HuH-7 (cell line): ENCODE data around the gene SLIRP.
"Not testable (repeated sequence)": the region's sequence is repeated elsewhere in the genome, so short reads cannot be mapped to it uniquely, and the experiment has no call there.

Experiments
- DNase-seq: peaks from one replicate; pipeline ENCODE4 v3.0.0; 2011; ENCODE audit warnings: low spot score

The SLIRP gene

DNA sequence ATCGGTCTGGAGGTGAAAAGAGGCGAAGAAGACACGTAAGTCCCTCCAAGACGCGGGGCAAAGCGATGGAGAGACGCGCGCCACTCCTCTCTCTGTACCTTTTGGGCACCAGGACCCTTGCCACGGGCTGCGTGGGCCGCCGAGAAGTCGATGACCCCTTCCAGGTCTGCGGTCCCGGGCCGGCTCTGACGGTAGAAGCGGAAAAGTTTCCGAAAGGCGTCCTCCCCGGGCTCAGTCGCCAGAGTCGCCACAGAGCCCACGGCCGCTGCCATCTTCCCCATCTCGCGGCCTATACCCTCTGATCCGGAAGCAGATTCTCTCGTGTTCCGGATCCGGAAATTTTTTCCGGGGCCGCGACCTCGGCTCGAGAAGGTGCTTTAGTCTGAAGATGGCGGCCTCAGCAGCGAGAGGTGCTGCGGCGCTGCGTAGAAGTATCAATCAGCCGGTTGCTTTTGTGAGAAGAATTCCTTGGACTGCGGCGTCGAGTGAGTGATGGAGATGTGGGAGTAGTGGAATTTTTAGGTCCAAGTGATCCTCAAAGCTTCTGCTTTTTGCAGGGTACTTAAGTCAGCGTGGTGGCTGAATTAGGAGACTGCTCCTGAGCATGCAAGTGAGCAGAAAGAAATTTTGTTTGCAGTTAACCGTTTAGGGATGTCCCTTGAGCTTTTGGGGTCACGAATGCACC is at the start of gene SLIRP, which contains the start of gene ALKBH1:
Gene SLIRP (plus strand): TSS at position 380 of the 685 bp plus-strand sequence. CDS start 9 bp downstream, at position 389.
Gene ALKBH1 (minus strand): TSS at position 300 of the 685 bp plus-strand sequence. CDS start 19 bp downstream, at position 281.
- peak; percentile 73 for DNase-seq

DNA sequence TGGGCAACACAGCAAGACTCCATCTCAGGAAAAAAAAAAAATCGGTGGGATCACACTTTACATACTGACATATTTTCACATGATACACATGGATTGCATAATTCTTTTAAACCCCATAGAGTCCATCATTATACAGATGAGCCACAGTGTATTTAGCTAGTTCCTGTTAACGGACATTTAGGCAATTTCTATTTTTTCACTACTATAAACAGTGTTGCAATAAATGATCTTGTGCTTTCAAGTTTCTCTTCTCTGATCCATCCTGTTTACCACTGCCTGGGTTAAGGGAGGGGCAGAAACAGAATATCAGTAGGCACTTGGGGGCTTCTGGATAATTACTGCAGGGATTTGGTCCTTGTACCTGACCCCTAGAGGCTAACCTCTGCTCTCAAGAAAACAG is 48.1 kb upstream of the SLIRP start:
- no peak for DNase-seq

DNA sequence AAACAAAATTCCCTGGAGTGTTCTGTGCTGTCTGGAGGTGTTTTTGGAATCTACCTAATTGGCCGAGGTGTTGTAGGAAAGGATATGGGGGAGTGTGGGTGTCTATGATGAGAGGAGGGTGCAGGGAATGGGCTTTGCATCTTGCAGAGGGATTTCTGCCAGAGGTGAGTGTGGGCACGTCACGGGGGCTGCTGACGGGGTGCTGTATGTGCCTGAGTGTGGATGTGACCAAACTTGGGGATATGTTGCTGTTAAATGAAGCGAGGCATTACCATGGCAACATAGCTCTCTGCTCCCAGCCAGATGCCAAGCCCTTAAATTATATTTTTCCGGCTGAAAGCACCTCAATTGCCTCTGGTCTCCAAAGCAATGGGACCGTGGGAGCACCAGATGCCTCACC is 47.1 kb upstream of the SLIRP start:
- DNase-seq = no peak

DNA sequence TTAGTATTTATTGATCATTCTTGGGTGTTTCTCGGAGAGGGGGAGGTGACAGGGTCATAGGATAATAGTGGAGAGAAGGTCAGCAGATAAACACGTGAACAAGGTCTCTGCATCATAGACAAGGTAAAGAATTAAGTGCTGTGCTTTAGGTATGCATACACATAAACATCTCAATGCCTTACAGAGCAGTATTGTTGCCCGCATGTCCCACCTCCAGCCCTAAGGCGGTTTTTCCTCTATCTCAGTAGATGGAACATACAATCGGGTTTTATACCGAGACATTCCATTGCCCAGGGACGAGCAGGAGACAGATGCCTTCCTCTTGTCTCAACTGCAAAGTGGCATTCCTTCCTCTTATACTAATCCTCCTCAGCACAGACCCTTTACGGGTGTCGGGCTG is 46.3 kb upstream of the SLIRP start:
- not testable (repeated sequence) for DNase-seq

DNA sequence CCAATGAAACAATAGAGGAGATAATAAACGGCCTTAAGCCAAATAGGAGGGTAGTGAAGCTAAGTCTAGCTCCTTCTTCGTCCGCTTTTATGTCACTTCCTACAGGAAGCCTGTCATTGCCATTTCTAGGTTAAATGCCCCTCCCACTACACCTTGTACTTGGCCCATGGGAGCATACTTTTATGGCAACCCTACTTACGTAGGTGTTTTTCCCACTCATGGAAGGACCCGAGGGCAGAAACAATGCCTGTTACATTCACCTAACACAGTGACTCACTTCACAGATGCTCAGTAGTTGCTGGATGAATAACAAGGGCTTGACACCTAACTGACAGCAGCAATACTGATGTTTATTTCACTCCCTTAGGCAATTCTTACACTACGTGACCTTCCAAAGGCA is 44.6 kb upstream of the SLIRP start:
- DNase-seq = no peak

DNA sequence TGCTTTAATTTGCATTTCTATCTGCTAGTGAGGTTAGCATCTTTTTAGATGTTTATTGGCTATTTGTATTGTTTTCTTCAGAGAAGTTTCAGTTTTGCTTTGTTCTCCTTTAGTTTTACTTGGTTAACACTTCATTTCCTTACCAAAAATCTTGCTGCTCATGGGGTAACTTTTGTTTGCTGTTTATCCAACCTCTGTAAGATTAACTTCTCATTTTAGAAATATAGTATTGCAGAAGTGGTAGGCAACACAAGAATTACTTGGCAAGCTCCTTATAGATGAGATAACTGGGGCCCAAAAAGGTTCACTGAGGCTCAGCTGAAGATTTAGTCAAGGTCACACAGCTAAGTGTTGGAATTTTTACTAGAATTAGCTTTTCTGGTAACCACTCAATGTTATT is 40.6 kb upstream of the SLIRP start:
- no peak for DNase-seq

DNA sequence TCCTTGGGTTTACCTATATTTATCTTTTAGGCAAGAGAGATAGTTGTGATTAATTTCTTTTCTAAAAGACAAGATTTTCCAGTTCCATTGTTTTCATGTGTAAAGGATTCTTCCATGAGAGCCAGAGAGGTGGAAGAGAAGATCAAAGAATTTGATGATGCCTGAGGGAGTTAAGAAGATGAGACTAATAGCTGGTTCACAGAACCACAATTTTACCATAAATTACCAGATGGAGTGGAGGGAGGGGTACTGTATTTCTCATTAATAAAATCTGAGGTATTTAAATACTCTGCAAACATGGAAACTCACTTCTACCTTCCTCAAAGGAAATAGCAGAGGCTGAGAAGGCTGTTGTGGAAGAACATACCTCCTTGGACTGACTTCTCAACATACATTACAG is 34.7 kb upstream of the SLIRP start:
- DNase-seq = no peak

DNA sequence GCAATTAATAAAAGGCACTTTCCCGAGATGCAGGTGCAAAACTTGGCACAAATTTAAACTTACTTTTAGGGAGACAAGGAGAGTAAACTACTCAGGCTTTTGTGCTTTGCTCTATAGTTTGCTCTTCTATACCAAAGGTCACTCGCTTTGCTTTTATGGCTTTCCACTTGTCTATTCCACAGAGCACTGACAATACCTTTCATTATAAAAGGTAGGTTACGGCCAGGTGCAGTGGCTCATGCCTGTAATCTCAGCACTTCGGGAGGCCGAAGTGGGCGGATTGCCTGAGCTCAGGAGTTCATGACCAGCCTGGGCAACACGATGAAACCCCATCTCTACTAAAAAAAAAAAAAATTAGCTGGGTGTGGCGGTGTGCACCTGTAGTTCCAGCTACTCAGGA is 33.0 kb upstream of the SLIRP start:
- no peak for DNase-seq

DNA sequence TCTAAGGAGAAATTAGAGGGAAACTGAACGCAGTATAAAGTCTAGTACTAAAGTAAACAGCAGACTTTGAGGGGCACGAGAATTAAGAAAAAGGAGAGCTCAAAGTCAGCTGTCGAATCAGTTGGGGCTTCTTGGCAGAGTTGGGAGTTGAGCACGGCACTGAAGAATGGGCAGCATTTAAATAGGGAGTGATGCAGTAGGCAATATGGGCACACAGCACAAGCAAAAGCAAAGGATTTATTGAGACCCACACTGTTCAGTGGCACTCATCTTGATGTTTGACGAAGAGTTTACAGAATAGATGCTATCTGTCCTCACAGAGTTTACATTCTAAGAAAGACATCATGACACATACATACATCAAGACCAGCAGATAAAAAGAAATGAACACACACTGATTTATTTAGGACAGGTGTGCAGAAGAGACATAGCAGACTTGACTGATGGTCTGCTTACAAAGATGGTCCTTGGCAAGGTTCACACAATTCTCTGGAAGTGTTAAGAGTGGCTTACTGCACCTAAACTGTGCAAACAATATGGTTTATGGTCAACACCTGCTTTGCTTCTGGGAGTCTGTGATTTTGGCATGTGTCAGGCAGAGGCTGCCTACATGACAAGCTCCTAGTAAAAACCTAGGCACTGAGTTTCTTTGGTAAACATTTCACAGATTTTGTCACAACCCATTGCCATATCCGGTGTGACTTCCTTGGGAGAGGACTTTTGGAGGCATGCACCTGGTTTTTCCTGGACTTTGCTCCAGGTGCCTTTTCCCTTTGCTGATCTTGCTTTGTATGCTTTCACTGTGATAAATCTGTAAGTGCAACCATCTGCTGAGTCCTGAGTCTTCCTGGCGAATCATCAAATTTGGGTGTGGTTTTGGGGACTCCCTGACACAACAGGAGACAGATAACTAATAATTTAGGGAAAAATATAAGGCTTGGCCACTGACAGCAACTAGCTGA is 26.4 kb upstream of the SLIRP start:
- DNase-seq = no peak

DNA sequence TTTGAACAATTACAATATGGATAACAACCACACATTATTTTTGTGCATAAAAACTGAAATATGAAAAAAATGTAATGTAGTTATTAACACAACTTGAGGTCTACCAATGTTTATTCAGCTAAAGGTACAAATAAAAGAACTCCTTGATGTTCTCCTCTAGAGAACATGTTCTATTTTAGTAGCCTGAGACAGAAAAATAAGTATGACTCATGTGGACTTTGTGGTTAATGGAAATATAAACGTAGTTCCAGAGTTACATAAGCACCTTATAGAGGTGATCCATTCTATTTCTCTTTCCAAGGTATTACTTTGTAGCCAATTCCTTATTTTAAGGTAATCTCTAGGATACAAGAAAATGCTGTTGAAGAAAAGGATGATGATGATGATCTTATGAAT is 25.7 kb upstream of the SLIRP start:
- DNase-seq = no peak

DNA sequence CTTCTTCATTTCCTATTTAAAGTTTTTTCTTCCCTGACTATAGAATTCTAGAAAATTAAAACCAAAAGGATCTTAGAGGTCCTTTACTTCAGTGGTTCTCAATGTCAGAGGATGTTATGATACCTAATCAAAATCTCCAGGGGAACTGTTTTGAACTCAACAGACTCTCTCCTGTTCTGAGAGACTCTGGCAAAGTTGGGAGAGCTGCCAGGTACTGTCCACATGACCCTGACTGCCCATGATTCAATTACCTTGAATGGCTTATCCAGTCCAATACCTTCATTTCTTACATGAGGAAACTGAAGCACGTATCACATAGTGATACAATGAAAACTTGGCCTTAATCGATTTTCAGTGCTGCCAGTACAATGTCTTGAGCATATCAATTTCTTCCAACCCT is 16.6 kb upstream of the SLIRP start:
- no peak for DNase-seq

DNA sequence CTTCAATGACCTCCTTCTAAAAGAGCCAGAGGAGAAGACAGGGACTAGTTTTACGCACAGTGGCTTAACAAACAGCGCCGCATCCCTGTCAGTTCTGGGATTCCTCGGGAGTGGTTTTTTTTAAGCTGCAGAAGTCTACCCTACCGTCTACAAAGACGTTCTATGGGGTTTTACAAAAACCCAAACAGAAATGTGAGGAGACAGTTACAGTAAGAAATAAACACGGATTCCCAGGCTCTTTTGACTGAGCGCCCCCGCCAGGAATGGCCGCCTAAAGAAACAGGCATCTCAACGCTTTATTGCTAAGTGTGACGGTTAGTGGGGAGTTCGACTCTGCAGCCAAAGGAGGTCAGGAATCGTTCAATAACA is 564 bp upstream of the SLIRP start:
- peak; percentile 5 for DNase-seq

DNA sequence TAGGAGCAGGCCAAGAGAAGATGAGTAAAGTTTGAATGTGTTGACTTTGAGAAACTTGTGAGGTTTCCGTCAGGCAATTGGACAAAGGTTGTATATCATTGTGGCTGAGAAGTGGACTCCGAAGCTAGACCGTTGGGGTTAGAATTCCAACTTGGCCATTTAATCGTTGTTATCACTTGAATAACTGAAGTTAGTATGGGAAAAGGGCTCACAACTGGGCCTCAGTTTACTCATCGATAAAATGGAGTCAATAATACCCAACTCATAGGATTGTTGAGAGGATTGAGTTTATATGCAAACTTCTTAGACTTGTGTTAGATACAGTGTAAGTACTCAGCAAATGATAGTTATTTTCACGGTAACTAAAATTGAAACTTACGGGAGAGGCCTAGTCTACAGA is 846 bp downstream of the SLIRP start:
- DNase-seq = no peak

DNA sequence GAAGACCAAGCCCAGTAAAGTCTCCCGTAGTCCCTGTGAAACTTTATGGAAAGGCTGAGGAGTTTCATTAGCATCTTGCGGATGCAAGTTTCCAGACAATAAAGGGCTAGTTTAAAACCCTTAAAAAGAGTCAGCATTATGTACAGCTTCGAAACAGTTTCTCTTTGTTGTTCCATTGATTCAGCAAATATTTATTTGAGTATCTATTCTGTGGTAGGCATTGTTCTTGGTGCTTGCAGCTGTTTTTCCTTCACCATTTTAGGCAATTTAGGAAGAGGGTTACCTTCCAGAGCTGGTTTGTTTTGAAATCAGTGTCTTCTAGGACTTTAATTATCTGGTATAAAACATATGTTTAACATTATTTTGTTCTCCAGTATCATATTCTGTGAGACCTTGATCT is 1.5 kb downstream of the SLIRP start:
- DNase-seq = no peak

DNA sequence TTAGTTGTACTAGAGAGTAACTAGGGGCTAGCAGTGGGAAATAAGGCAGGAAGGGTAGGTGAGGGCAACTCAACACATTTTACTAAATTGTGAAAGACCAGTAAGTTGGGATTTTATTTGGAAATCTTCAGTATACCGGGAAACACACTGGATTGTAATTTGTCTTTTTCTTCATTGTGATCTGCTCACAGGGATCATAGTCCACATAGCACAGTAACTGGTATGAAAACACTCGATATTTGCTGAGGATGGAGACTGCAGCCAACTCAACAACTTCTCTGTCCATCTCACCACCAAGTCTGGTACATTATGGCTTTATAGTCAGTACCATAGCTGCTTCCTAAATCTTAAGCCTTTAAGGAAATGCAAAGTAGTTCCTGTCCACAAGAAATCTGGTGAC is 2.5 kb downstream of the SLIRP start:
- DNase-seq = no peak

DNA sequence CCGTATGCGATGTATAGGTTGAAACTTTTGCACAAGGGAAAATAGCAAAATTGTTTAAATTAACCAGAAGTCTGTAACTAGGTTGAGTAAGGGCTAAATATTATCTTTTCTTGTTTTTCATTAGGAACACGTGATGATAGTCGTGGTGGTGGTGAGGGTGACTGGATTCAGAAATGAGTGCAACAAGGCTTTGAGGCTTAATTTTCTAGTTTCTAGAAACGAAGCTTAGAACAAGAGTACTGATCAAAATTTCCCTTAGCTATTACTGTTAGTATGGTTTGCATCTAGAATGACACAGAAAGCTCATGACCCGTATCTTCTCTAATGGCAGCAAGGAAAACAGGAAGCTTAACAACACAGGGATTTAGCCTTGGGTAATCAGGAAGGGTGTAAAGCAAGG is 7.0 kb downstream of the SLIRP start:
- DNase-seq = no peak

DNA sequence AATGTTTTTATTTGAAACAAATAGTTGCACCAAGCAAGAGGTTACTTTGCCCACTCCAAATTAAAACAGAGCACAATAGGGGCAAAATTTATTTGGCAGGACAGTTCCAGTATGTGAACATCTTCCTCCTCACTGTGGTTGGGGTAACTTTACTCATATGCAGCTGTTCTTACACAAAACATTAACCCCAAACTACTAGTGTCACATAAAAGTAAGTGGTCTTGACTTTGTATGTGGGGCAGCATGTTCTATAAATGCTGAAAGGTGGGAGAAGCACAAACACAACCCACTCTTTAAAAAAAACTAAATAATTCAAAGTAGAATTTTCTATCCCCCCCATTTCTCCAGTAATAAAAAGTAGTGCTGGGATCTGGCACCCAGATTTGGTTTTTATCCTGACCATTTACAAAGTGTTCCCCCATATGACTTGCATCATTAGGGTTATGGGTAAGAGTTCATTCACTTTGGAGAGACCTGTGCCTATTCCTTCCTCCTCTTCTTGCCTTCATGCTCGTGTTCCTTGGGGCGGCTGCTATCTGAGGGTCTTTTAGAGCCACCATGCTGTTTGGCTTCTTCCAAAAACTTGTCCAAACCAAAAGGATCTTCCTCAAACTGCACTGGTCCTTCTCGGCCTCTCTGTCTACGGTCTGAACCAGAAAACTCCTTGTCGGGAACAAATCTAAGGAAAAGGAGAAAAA is 9.9 kb downstream of the SLIRP start:
- no peak for DNase-seq

DNA sequence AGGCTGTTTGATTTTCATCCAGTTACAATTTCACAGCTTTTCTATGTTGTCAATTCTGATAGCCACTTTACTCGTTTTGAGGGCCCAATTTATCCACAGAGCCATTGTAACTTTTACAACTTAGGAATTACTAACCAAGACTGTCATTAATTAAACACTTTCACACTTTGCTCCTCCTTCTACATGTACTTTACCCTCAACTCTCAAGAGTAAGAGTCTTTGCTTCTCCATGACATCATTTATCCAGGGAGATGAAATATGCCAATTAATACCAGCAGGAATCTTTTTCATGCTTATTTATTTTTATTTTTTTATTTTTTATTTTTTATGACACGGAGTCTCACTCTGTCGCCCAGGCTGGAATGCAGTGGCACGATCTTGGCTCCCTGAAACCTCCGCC is 13.5 kb downstream of the SLIRP start:
- DNase-seq = no peak

DNA sequence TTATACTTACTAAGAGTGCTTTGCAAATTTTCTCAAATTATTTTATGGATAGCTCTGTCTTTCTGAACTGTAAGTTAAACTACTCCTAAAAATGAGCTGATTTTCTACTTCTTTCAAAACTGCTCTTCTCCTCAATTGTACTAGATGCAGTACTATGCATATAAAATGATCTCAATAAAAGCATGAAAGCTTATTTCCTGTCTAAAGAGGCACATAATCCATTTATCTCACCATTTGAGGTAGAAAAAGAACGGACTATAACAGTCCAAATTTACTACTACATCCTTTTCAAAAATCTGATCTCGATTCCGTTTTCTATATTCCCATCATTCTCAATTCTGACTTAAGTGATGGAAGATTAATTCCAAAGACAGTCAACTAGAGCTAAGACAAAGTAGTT is 14.4 kb downstream of the SLIRP start:
- no peak for DNase-seq

DNA sequence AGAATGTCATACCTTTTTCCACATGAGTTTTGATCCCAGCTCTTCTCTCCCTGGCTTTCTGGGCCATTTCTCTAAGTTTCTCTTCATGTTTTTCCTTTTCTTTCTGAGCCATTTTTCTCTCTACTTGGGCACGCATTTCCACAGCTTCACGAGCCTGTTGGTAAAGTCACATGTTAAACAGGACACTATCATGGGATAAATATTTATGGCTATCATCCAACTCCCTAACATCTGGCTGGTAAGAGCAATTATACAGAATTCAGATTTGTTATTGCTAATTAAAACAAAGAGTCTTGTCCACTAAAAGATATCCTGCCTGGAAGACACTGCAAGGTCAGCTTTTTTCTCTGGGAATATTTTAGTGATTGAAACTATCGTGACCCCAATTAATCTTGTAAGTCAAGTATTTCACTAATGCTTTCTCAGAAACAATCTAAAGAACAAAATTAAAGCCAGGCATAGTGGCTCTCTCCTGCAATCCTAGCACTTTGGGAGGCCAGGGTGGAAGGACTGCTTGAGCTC is 23.1 kb downstream of the SLIRP start:
- no peak for DNase-seq

DNA sequence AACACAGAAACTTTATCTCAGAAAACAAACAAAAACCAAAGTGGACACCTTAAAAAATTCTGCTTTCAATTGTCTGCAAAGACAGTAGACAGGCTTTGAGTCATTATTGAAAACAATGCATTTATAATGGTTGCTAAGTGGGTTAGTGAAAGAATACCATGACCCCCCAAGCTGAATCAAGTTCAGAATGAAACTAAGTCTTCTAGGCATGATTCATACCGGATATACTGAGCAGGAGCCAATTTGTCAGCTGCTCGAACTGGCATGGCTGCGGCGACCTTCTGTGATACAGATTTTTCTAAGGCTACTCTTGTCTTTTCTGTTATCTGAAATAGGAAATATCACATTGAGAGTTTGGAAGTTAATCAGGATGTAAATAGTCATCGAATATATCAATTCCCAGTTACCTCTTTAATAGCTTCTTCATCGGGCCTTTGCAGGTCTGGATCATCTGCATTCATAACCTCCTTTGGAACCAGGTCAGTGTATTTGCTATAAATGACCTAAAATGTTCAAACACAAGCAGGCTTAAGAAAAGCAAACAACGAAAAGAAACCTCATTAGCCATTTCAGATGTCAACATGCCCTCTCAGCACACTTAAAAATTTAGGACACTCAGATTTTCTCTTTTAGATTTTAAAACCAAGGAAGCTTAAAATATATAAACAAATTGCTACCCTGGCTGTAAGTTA is 30.8 kb downstream of the SLIRP start:
- DNase-seq = no peak

DNA sequence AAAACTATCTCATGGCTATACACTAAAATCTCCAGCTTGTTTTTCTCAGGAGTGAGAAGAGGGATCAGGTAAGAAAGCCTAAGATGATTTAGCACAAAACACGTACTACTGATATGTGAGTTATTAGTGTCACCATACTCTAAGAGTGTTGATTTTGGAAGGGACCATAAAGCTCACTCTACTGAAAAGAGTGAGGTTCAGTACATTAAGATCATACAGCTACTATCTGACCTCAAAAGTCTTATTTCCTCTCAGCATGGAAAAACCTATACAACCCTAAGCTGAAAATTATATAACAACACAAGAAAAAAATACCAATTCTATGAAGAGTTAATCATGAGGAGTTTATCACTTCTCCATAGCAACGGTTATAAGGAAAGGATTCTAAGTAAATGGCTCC is 33.5 kb downstream of the SLIRP start:
- no peak for DNase-seq
